Chondrocyte (in vitro differentiated cells): Measurements from ENCODE around the gene INO80E. TPM values are rescaled to one million over a fixed set of nuclear protein-coding genes. Genes with fewer than 3 reads are reported as not detected.

Experiments
- DNase-seq: peaks from one replicate; pipeline ENCODE4 v3.0.0; 2021; ENCODE audit warnings: mixed read lengths, low spot score
- H3K27ac Mint-ChIP-seq: one replicate; pipeline ENCODE4 v1.8.0; 2021; ENCODE audit warnings: mild to moderate bottlenecking, moderate library complexity, mixed read lengths; ENCODE audit not compliant: unreplicated experiment
- H3K27me3 Mint-ChIP-seq: 2 replicates; pipeline ENCODE4 v1.8.0; 2021; ENCODE audit warnings: low read depth, mixed read lengths
- H3K36me3 Mint-ChIP-seq: 2 replicates; pipeline ENCODE4 v1.8.0; 2021; ENCODE audit warnings: low read depth, mixed read lengths
- H3K4me1 Mint-ChIP-seq: 2 replicates; pipeline ENCODE4 v1.8.0; 2021; ENCODE audit warnings: low read depth, mild to moderate bottlenecking, mixed read lengths
- H3K4me3 Mint-ChIP-seq: one replicate; pipeline ENCODE4 v1.8.0; 2021; ENCODE audit warnings: mild to moderate bottlenecking, moderate library complexity, mixed read lengths; ENCODE audit not compliant: unreplicated experiment
- H3K9me3 Mint-ChIP-seq: 2 replicates; pipeline ENCODE4 v1.8.0; 2021; ENCODE audit warnings: low read depth, mixed read lengths
- CTCF ChIP-seq: fragments of 200-600 bp; sonication (generic); IDR thresholded peaks from 2 replicates; pipeline ENCODE4 v1.5.0; 2021; ENCODE audit warnings: antibody characterized with exemption, mild to moderate bottlenecking, moderate library complexity
- total RNA-seq: library from RNA; stranded (reverse); gene quantifications from 3 replicates; pipeline ENCODE4 v1.2.1, GENCODE V29; 2021

INO80E gene
- total RNA-seq, 1 donor from 2014 or later: 57.1 TPM

GRCh38 chr16:29962344-29962994 is 33.6 kb upstream of the INO80E start:
- H3K4me3 Mint-ChIP-seq: peak overlapping the region; percentile 84
- TF ChIP-seq CTCF: no peak
- H3K27me3 Mint-ChIP-seq: no peaks in the 10 kb centered on the region
- H3K4me1 Mint-ChIP-seq: peaks cover 23% of the 10 kb centered on the region
- DNase-seq: no peak
- no peaks in the 10 kb centered on the region for H3K9me3 Mint-ChIP-seq
- H3K36me3 Mint-ChIP-seq: no peaks in the 10 kb centered on the region
- peak overlapping the region; percentile 94 for H3K27ac Mint-ChIP-seq

GRCh38 chr16:29963021-29963743 is 32.9 kb upstream of the INO80E start:
- no peaks in the 10 kb centered on the region for H3K9me3 Mint-ChIP-seq
- no peak for DNase-seq
- H3K27me3 Mint-ChIP-seq: no peaks in the 10 kb centered on the region
- H3K4me1 Mint-ChIP-seq: peaks cover 23% of the 10 kb centered on the region
- H3K36me3 Mint-ChIP-seq: peaks cover under 1% of the 10 kb centered on the region
- H3K4me3 Mint-ChIP-seq: peak overlapping the region; percentile 84
- H3K27ac Mint-ChIP-seq: peak overlapping the region; percentile 94
- TF ChIP-seq CTCF: no peak

- no peak for TF ChIP-seq CTCF
- Mint-ChIP-seq H3K27me3 (no peaks in the 10 kb centered on the region), H3K4me1 (peaks cover 9% of the 10 kb centered on the region), H3K27ac (no peak overlapping the region), H3K9me3 (no peaks in the 10 kb centered on the region), H3K4me3 (no peak overlapping the region), H3K36me3 (peaks cover 14% of the 10 kb centered on the region)
- DNase-seq: no peak
Measured at GRCh38 chr16:29968205-29968604, 27.8 kb upstream of the INO80E start.

- Mint-ChIP-seq H3K27me3 (no peaks in the 10 kb centered on the region), H3K36me3 (peaks cover 14% of the 10 kb centered on the region), H3K27ac (peak overlapping the region; percentile 17), H3K4me3 (no peak overlapping the region), H3K4me1 (peaks cover 22% of the 10 kb centered on the region), H3K9me3 (no peaks in the 10 kb centered on the region)
- no peak for TF ChIP-seq CTCF
- DNase-seq: no peak
Measured at GRCh38 chr16:29971304-29971703, 24.7 kb upstream of the INO80E start.

GRCh38 chr16:29972500-29972899 is 23.5 kb upstream of the INO80E start:
- no peak for TF ChIP-seq CTCF
- no peak overlapping the region for H3K27ac Mint-ChIP-seq
- no peaks in the 10 kb centered on the region for H3K9me3 Mint-ChIP-seq
- H3K4me3 Mint-ChIP-seq: no peak overlapping the region
- peaks cover 34% of the 10 kb centered on the region for H3K4me1 Mint-ChIP-seq
- H3K36me3 Mint-ChIP-seq: peaks cover 14% of the 10 kb centered on the region
- no peaks in the 10 kb centered on the region for H3K27me3 Mint-ChIP-seq
- no peak for DNase-seq
